GM19240 (cell line): ENCODE data around the gene LGI2.

Experiments
- DNase-seq: peaks from one replicate; pipeline ENCODE4 v3.0.0; 2011; ENCODE audit warnings: low spot score; ENCODE audit not compliant: insufficient read length

LGI2 gene

GRCh38 chr4:24966076-24966475 lies 64.7 kb downstream of the LGI2 start:
- no peak for DNase-seq

GRCh38 chr4:24965627-24966026 lies 65.1 kb downstream of the LGI2 start:
- no peak for DNase-seq

GRCh38 chr4:24963277-24963676 lies 67.5 kb downstream of the LGI2 start:
- no peak for DNase-seq

- no peak for DNase-seq
Observed at GRCh38 chr4:24957886-24958285, 72.9 kb downstream of the LGI2 start.

GRCh38 chr4:24956763-24957162 lies 74.0 kb downstream of the LGI2 start:
- no peak for DNase-seq

- DNase-seq = no peak
Observed at GRCh38 chr4:24956091-24956490, 74.7 kb downstream of the LGI2 start.

GRCh38 chr4:24952667-24953066 lies 78.1 kb downstream of the LGI2 start:
- DNase-seq = no peak

- DNase-seq = no peak
Observed at GRCh38 chr4:24949970-24950369, 80.8 kb downstream of the LGI2 start.
